ENCODE data around the gene DBF4B. TPM values are rescaled to one million over a fixed set of nuclear protein-coding genes. Genes with fewer than 3 reads are reported as not detected.

DBF4B gene
- total and polyA plus RNA-seq, 2 donors (not counting 1 experiment from before 2014, with no cell fraction given), result 2.2 to 3.3 TPM

GRCh38 chr17:44733753-44734152 lies 25.3 kb downstream of the DBF4B start:
- no peak overlapping the region for H3K9ac ChIP-seq (ENCODE audit: insufficient read depth, low read length)
- H3K27ac ChIP-seq (ENCODE audit: insufficient read depth, low read length), result no peak overlapping the region
- no peaks in the 10 kb centered on the region for H3K79me2 ChIP-seq (ENCODE audit: control insufficient read depth, insufficient read depth, low read length)
- H3K27me3 ChIP-seq (ENCODE audit: control insufficient read depth, insufficient read depth, low read length), result no peaks in the 10 kb centered on the region
- no peak overlapping the region for H2AFZ ChIP-seq (ENCODE audit: low read length)
- H3K36me3 ChIP-seq (ENCODE audit: control insufficient read depth, insufficient read depth, low read length), result peaks cover 3% of the 10 kb centered on the region
- H3K4me2 ChIP-seq (ENCODE audit: extremely low read depth, insufficient read depth, low read length), result no peak overlapping the region
- no peak for TF ChIP-seq EZH2 (IDR thresholded peaks at IDR 0.05; ENCODE audit: low read length, missing control alignments)
- TF ChIP-seq, protein P1, sequence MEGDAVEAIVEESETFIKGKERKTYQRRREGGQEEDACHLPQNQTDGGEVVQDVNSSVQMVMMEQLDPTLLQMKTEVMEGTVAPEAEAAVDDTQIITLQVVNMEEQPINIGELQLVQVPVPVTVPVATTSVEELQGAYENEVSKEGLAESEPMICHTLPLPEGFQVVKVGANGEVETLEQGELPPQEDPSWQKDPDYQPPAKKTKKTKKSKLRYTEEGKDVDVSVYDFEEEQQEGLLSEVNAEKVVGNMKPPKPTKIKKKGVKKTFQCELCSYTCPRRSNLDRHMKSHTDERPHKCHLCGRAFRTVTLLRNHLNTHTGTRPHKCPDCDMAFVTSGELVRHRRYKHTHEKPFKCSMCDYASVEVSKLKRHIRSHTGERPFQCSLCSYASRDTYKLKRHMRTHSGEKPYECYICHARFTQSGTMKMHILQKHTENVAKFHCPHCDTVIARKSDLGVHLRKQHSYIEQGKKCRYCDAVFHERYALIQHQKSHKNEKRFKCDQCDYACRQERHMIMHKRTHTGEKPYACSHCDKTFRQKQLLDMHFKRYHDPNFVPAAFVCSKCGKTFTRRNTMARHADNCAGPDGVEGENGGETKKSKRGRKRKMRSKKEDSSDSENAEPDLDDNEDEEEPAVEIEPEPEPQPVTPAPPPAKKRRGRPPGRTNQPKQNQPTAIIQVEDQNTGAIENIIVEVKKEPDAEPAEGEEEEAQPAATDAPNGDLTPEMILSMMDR (conservative IDR thresholded peaks at IDR 0.05 in 1 of 2, IDR thresholded peaks at IDR 0.05 in 1 of 2; ENCODE audit: low read depth in 1 of 2, low read length in 2 of 2), result peak in 1 of 2 donors; percentile 35
- H4K20me1 ChIP-seq (ENCODE audit: control insufficient read depth, extremely low read depth, insufficient read depth, low read length), result no peaks in the 10 kb centered on the region
- no peak overlapping the region for H3K4me3 ChIP-seq (replicated peaks in 1 of 4; ENCODE audit: control extremely low read depth in 1 of 4, insufficient read depth in 1 of 4, low read depth in 3 of 4, low read length in 4 of 4)
- DNase-seq (ENCODE audit: low read depth in 2 of 2), result no peak
- no peaks in the 10 kb centered on the region for H3K9me3 ChIP-seq (ENCODE audit: control insufficient read depth, insufficient read depth, low read depth, low read length)
- H3K4me1 ChIP-seq (ENCODE audit: control insufficient read depth, extremely low read depth, insufficient read depth, low read length), result no peaks in the 10 kb centered on the region

- Histone ChIP-seq H3K9me3 (ENCODE audit: control insufficient read depth, insufficient read depth, low read depth, low read length) (no peaks in the 10 kb centered on the region), H3K27me3 (ENCODE audit: control insufficient read depth, insufficient read depth, low read length) (no peaks in the 10 kb centered on the region), H3K79me2 (ENCODE audit: control insufficient read depth, insufficient read depth, low read length) (no peaks in the 10 kb centered on the region), H2AFZ (ENCODE audit: low read length) (no peak overlapping the region), H3K4me1 (ENCODE audit: control insufficient read depth, extremely low read depth, insufficient read depth, low read length) (no peaks in the 10 kb centered on the region), H4K20me1 (ENCODE audit: control insufficient read depth, extremely low read depth, insufficient read depth, low read length) (no peaks in the 10 kb centered on the region), H3K9ac (ENCODE audit: insufficient read depth, low read length) (no peak overlapping the region), H3K36me3 (ENCODE audit: control insufficient read depth, insufficient read depth, low read length) (peaks cover 3% of the 10 kb centered on the region), H3K4me3 (replicated peaks in 1 of 4; ENCODE audit: control extremely low read depth in 1 of 4, insufficient read depth in 1 of 4, low read depth in 3 of 4, low read length in 4 of 4) (no peak overlapping the region), H3K27ac (ENCODE audit: insufficient read depth, low read length) (no peak overlapping the region), H3K4me2 (ENCODE audit: extremely low read depth, insufficient read depth, low read length) (no peak overlapping the region)
- DNase-seq (ENCODE audit: low read depth in 2 of 2), result no peak
- TF ChIP-seq, protein P1 (conservative IDR thresholded peaks at IDR 0.05 in 1 of 2, IDR thresholded peaks at IDR 0.05 in 1 of 2; ENCODE audit: low read depth in 1 of 2, low read length in 2 of 2), result no peak
- TF ChIP-seq EZH2 (IDR thresholded peaks at IDR 0.05; ENCODE audit: low read length, missing control alignments), result no peak
These were observed 25.8 kb downstream of the DBF4B start for GRCh38 chr17:44734272-44734671.

GRCh38 chr17:44736551-44737240 lies 28.2 kb downstream of the DBF4B start:
- no peak overlapping the region for H2AFZ ChIP-seq (ENCODE audit: low read length)
- no peaks in the 10 kb centered on the region for H3K79me2 ChIP-seq (ENCODE audit: control insufficient read depth, insufficient read depth, low read length)
- H3K9me3 ChIP-seq (ENCODE audit: control insufficient read depth, insufficient read depth, low read depth, low read length), result no peaks in the 10 kb centered on the region
- no peak for TF ChIP-seq EZH2 (IDR thresholded peaks at IDR 0.05; ENCODE audit: low read length, missing control alignments)
- TF ChIP-seq, protein P1 (conservative IDR thresholded peaks at IDR 0.05 in 1 of 2, IDR thresholded peaks at IDR 0.05 in 1 of 2; ENCODE audit: low read depth in 1 of 2, low read length in 2 of 2), result no peak
- H3K27me3 ChIP-seq (ENCODE audit: control insufficient read depth, insufficient read depth, low read length), result no peaks in the 10 kb centered on the region
- H3K4me2 ChIP-seq (ENCODE audit: extremely low read depth, insufficient read depth, low read length), result no peak overlapping the region
- no peak overlapping the region for H3K4me3 ChIP-seq (replicated peaks in 1 of 4; ENCODE audit: control extremely low read depth in 1 of 4, insufficient read depth in 1 of 4, low read depth in 3 of 4, low read length in 4 of 4)
- H4K20me1 ChIP-seq (ENCODE audit: control insufficient read depth, extremely low read depth, insufficient read depth, low read length), result no peaks in the 10 kb centered on the region
- no peak overlapping the region for H3K9ac ChIP-seq (ENCODE audit: insufficient read depth, low read length)
- no peaks in the 10 kb centered on the region for H3K36me3 ChIP-seq (ENCODE audit: control insufficient read depth, insufficient read depth, low read length)
- DNase-seq (ENCODE audit: low read depth in 2 of 2), result no peak
- H3K4me1 ChIP-seq (ENCODE audit: control insufficient read depth, extremely low read depth, insufficient read depth, low read length), result no peaks in the 10 kb centered on the region
- no peak overlapping the region for H3K27ac ChIP-seq (ENCODE audit: insufficient read depth, low read length)

Data from fibroblast of lung (primary cell).